Central memory CD8-positive, alpha-beta T cell (primary cell): ENCODE data around the gene KLC4.
A peak's percentile ranks its signal among the peaks of the same experiment; 100 is the strongest.
"Not testable (repeated sequence)": the region's sequence is repeated elsewhere in the genome, so short reads cannot be mapped to it uniquely, and the experiment has no call there.

Experiments used
- ATAC-seq: fragments of 150-1000 bp; cut with Tn5 transposase; replicated peaks from 2 replicates; pipeline ENCODE4 v1.10.0; 2022; ENCODE audit warnings: mild to moderate bottlenecking, moderate FRiP score, moderate number of reproducible peaks; ENCODE audit not compliant: poor library complexity, severe bottlenecking; ENCODE audit errors: extremely low read depth
- DNase-seq, 2 donors: peaks; one replicate each; pipeline ENCODE4 v3.0.0; 2021; ENCODE audit warnings: low spot score in 2 of 2
- H3K27ac Mint-ChIP-seq: one replicate; pipeline ENCODE4 v1.8.0; 2022; ENCODE audit warnings: low read depth, mild to moderate bottlenecking, moderate library complexity, mixed read lengths
- H3K27me3 Mint-ChIP-seq: one replicate; pipeline ENCODE4 v1.8.0; 2022; ENCODE audit warnings: mixed read lengths
- H3K36me3 Mint-ChIP-seq: one replicate; pipeline ENCODE4 v1.8.0; 2022; ENCODE audit warnings: mild to moderate bottlenecking, moderate library complexity, mixed read lengths; ENCODE audit not compliant: insufficient read depth
- H3K4me1 Mint-ChIP-seq: one replicate; pipeline ENCODE4 v1.8.0; 2022; ENCODE audit warnings: mixed read lengths
- H3K4me3 Mint-ChIP-seq: one replicate; pipeline ENCODE4 v1.8.0; 2022; ENCODE audit warnings: mild to moderate bottlenecking, moderate library complexity, mixed read lengths
- H3K9me3 Mint-ChIP-seq: one replicate; pipeline ENCODE4 v1.8.0; 2022; ENCODE audit warnings: mixed read lengths

Gene KLC4

DNA sequence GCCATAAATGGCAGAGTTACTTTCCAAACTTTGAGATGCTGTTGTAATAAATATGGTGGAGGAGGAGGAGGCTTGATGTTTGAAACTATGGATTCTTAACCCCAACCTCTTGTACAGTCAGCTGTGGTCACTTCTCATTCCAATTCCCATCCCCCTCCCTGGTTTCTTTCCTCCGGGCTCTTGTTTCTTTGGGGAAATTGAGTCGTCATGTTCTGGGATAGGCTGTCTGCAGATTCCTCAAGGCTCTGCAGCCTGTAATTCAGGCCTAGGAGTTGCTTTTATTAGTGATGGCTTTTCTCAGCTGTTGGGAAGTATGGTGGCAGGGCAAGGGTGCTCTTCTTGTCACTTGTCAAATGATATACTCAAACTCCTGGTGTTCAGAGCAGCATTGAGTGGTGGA, 19.3 kb downstream of the KLC4 start:
- H3K9me3 Mint-ChIP-seq = no peaks in the 10 kb centered on the region
- no peak overlapping the region for H3K27ac Mint-ChIP-seq
- peaks cover 23% of the 10 kb centered on the region for H3K27me3 Mint-ChIP-seq
- no peaks in the 10 kb centered on the region for H3K4me1 Mint-ChIP-seq
- no peak for ATAC-seq
- H3K4me3 Mint-ChIP-seq = no peak overlapping the region
- no peak for DNase-seq
- peaks cover 1% of the 10 kb centered on the region for H3K36me3 Mint-ChIP-seq

DNA sequence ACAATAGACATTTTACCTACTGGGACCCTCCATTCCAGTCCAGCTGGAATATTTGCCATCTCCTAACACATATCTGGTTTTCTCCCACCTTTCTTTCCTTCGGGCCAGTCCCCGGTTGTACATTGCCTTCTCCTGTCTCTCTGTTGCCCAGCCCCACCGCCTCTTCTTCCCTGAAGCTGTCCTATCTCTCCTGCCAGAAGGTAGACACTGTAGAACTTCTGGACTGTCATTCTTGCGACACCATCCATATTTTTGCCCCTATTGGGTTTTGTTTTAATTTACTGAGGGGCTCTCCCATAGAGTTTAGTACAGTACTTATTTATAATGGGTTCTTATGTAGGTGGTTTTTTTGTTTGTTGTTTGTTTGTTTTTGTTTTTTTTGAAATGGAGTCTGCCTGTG, 21.6 kb downstream of the KLC4 start:
- no peaks in the 10 kb centered on the region for H3K9me3 Mint-ChIP-seq
- no peak for DNase-seq
- peaks cover 1% of the 10 kb centered on the region for H3K36me3 Mint-ChIP-seq
- no peak overlapping the region for H3K4me3 Mint-ChIP-seq
- no peaks in the 10 kb centered on the region for H3K4me1 Mint-ChIP-seq
- no peak for ATAC-seq
- H3K27ac Mint-ChIP-seq = no peak overlapping the region
- peaks cover 29% of the 10 kb centered on the region for H3K27me3 Mint-ChIP-seq

DNA sequence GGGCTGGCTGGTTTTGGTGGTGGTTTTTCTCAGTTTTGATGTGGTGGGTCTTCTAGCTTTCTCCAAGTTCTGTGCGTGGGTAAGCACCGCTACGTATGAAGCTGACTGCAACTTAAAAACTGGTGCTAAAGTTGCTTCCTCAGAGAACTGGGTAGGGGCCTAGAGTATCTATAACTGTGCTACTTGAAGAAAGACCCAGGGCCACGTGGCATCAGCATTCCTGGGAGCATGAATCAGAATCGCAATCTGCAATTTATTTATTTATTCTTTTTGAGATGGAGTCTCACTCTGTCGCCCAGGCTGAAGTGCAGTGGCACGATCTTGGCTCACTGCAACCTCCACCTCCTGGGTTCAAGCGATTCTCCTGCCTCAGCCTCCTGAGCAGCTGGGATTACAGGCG, 22.5 kb downstream of the KLC4 start:
- not testable (repeated sequence) for H3K36me3 Mint-ChIP-seq, H3K9me3 Mint-ChIP-seq, H3K4me1 Mint-ChIP-seq, ATAC-seq, H3K4me3 Mint-ChIP-seq, H3K27ac Mint-ChIP-seq, DNase-seq
- H3K27me3 Mint-ChIP-seq = peaks cover 29% of the 10 kb centered on the region

DNA sequence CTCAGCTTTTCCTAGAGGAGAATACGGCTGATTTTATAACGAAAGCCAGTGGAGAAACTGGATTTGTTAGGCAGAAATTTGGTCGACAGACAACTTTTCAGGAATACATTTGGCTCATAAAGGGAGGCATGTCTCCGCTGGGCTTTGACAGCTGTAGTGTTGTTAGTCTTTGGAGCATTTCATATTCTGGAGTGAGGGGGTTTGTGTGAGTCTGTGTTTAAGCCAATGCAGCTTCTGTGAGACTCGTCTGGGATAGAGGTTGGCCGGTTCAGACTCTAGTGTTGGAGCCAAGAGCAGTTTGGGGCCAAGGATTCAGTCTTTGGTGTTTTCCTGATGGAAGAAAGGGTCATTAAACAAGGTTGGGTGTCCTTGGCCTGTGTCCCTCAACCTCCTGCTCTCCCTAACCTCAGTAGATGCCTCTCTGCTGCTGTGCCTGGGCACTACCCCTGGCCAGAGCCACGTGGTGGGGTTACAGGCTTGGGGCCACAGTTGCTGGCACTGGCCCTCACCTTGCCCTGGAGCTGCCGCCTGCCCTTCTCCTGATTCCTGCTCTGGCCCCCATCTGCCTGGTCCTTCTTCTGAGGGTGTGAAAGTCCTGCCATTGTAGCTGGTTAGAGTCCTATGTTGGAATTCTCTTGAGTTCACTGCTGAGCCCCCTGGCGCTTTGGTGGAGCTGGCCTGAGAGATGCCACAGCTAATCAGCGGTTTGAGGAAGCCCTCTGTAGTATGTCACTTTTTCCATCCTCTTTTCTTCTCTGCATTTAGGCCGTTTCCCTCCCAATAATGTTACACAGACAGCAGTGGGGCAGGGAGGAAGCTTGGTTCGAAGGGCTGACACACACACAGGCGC, 23.6 kb downstream of the KLC4 start:
- no peak overlapping the region for H3K4me3 Mint-ChIP-seq
- ATAC-seq (no peak), DNase-seq (no peak)
- peaks cover 21% of the 10 kb centered on the region for H3K27me3 Mint-ChIP-seq
- no peak overlapping the region for H3K27ac Mint-ChIP-seq
- peaks cover 1% of the 10 kb centered on the region for H3K36me3 Mint-ChIP-seq
- H3K9me3 Mint-ChIP-seq = no peaks in the 10 kb centered on the region
- no peaks in the 10 kb centered on the region for H3K4me1 Mint-ChIP-seq

DNA sequence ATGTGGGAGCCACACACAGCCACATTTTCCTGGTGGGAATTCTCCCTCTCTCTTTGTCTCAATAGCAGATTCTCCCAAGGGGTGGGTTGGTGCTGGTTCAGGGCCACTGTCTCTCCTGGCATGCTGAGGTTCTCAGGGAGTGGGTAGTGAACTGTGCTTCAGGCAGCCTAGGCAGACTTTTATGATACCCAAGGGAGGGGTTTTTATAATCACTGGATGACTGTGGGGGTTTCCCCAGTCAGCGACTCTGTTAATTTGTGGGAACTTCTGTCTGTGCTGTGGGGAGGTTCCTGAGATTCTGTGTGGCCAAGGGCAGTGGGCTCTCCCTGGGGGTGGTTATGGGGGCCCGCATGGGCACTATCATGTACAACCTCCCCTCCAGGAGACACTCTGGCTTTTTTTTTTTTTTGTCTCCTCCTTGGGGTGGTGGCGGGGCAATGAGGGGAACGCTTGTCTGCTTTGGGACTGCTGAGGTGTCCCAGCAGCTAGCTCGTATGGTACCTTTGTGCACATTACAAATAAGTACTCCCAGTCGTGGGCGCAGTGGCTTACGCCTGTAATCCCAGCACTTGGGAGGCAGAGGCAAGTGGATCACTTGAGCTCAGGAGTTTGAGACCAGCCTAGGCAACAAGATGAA, 26.7 kb downstream of the KLC4 start:
- ATAC-seq (no peak), DNase-seq (no peak)
- Mint-ChIP-seq H3K4me3 (no peak overlapping the region), H3K36me3 (no peaks in the 10 kb centered on the region), H3K9me3 (no peaks in the 10 kb centered on the region), H3K27ac (no peak overlapping the region), H3K27me3 (peaks cover 16% of the 10 kb centered on the region), H3K4me1 (no peaks in the 10 kb centered on the region)

DNA sequence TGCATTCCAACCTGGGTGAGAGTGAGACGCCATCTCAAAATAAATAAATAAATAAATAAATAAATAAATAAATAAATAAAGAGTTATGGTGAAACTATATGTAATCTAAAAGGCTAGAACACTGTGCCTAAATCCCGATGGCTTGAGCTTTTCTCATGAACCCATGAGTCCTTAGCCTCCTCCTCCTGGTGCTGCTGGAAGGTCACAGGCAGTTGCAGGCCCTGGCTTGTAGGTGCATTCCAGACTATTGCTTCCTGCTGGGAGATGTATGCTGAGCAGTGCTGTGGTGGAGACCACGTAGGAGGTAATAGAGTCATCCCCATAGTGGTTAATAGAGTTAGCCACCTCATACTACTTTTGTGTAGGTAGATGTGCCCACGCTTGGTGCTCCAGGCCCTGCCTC, 29.2 kb downstream of the KLC4 start:
- H3K27me3 Mint-ChIP-seq = peaks cover 7% of the 10 kb centered on the region
- no peak for ATAC-seq

DNA sequence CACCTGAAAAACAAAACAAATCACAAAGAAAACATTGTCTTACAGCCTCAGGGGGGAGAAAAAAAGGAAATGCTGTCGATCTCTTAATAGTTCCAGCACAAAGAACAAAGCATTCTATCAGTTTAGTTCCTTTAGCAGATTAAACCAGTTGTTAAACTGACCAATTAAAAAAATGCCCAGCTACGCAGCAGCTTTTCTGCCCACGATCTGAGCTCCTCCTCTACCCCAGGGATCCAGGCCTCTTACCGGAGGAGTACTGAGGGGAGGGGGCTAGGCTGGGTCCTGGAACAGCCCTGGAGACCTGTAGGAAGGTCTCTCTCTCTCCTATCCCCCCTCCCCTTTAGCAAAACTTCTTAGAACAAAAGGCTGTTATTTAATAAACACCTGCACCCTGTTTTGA, 30.0 kb downstream of the KLC4 start:
- ATAC-seq = no peak
- Mint-ChIP-seq H3K4me1 (peaks cover 11% of the 10 kb centered on the region), H3K36me3 (no peaks in the 10 kb centered on the region), H3K4me3 (no peak overlapping the region), H3K9me3 (no peaks in the 10 kb centered on the region), H3K27ac (no peak overlapping the region), H3K27me3 (no peaks in the 10 kb centered on the region)
- DNase-seq = no peak

More for the DNA sequence above, 29.2 kb downstream of the KLC4 start:
- Mint-ChIP-seq H3K4me3 (no peak overlapping the region), H3K4me1 (peaks cover 11% of the 10 kb centered on the region), H3K9me3 (no peaks in the 10 kb centered on the region), H3K27ac (no peak overlapping the region), H3K36me3 (no peaks in the 10 kb centered on the region)
- no peak for DNase-seq

DNA sequence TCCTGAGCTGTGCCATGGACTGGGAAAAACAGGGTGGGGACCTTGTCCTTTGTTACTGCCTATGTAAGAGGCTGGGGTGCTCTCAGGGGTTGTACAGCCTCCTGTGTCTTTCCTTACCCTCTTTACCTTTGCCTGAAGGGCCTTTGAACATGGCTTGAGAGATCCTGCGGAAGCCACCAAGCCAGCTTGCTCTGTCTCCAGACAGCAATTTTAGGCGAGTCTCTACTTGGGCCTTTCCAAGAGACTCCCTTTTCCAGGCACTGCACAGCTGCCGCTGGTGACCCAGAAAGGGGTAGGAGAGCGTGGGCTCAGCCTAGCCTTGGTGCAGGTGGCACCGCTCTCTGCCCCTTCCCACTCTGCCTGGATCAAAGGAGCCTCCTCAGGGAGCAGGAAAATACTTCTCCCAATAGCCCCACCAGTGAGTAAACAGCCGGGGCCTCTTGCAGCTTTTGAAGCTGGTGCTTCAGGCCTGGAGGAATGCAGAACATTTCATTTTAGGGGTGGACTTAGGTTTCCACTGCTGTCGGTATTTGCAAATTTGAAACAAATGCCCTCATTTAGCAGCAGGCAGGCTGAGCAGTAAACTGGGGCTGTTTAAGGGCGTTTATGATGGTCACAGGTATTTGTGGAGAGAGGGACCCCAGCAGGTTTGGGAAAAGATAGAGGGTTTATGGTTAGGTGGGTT, 30.6 kb downstream of the KLC4 start:
- ATAC-seq = no peak
- peaks cover 11% of the 10 kb centered on the region for H3K4me1 Mint-ChIP-seq

DNA sequence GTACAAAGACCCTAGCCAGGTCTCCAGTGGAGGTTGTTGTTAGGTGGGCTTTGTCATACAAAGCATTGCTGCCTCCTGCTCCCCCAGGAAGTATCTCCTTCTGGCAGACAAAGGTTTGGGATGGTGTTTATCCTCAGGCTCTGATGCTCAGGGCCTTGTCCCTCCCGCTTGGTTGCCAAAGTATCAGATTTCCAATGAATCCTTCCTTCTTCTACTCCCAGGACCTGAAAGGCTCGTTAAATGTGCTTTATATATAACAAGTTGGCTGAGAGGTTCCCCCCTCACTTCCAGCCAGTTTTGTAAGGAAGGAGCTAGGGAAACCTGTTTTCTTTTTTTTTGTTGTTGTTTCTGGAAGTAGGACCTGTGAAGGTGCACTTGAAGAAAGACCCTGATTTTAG, 31.1 kb downstream of the KLC4 start:
- H3K9me3 Mint-ChIP-seq = no peaks in the 10 kb centered on the region
- no peaks in the 10 kb centered on the region for H3K27me3 Mint-ChIP-seq
- ATAC-seq = no peak

More for the DNA sequence above, 30.6 kb downstream of the KLC4 start:
- Mint-ChIP-seq H3K27ac (no peak overlapping the region), H3K36me3 (no peaks in the 10 kb centered on the region), H3K27me3 (no peaks in the 10 kb centered on the region), H3K9me3 (no peaks in the 10 kb centered on the region), H3K4me3 (no peak overlapping the region)
- DNase-seq = no peak

DNA sequence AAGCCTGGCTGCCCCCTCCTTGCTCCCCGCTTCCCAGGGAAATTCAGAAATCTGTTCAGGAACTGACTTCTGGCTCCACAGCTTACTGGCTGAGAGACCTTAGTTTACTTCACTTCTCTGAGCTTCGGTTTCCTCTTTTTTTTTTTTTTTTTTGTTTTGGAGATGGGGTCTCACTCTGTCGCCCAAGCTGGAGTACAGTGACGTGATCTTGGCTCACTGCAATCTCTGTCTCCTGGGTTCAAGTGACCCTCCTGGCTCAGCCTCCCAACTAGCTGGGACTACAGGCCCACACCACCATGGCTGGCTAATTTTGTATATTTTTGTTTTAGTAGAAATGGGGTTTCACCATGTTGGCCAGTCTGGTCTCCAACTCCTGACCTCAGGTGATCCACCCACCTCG, 31.6 kb downstream of the KLC4 start:
- ATAC-seq = no peak
- no peak for DNase-seq
- Mint-ChIP-seq H3K36me3 (no peaks in the 10 kb centered on the region), H3K9me3 (no peaks in the 10 kb centered on the region), H3K27me3 (no peaks in the 10 kb centered on the region), H3K27ac (no peak overlapping the region), H3K4me1 (peaks cover 11% of the 10 kb centered on the region), H3K4me3 (no peak overlapping the region)

More for the DNA sequence above, 31.1 kb downstream of the KLC4 start:
- Mint-ChIP-seq H3K4me1 (peaks cover 11% of the 10 kb centered on the region), H3K27ac (no peak overlapping the region), H3K36me3 (no peaks in the 10 kb centered on the region), H3K4me3 (no peak overlapping the region)
- DNase-seq = no peak

DNA sequence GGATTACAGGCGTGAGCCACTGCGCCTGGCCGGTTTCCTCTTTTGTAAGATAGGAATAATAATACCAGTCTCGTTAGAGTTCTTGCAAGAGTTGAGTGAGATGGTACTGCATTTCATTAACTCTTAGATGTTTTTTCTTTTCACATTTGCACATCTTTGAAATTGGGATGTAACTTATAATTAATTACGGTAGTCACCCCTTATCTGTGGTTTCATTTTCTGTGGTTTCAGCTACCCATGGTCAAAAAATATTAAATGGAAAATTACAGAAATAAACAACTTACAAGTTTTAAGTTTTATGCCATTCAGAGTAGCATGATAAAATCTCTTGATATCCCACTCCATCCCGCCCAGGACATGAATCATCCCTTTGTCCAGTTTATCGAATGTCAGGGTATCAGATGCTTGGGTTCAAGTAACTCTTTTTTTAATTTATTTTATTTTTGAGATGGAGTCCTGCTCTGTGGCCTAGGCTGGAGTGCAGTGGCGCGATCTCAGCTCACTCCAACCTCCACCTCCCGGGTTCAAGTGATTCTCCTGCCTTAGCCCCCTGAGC, 32.1 kb downstream of the KLC4 start:
- Mint-ChIP-seq H3K36me3 (no peaks in the 10 kb centered on the region), H3K27ac (no peak overlapping the region), H3K27me3 (no peaks in the 10 kb centered on the region), H3K9me3 (no peaks in the 10 kb centered on the region), H3K4me3 (no peak overlapping the region), H3K4me1 (peaks cover 11% of the 10 kb centered on the region)
- DNase-seq (no peak), ATAC-seq (no peak)

DNA sequence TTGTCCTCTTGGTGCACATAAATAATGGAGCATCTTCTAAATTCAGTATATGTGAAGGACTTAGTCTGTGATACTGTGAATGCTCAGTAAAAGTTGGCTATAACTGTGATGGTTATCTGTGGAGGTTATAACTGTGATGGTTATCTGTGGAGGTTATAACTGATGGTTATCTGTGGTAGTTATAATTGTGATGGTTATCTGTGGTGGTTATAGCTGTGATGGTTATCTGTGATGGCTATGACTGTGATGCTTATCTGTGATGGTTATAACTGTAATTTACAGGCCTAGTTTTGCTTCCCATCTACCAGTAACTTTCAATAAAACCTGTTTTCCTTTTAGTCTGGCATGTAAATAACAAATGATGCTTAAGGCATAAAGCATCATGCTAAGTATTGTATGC, 33.2 kb downstream of the KLC4 start:
- Mint-ChIP-seq H3K36me3 (no peaks in the 10 kb centered on the region), H3K4me3 (peak overlapping the region; percentile 16), H3K27me3 (no peaks in the 10 kb centered on the region), H3K9me3 (no peaks in the 10 kb centered on the region), H3K27ac (no peak overlapping the region), H3K4me1 (peaks cover 11% of the 10 kb centered on the region)
- ATAC-seq = no peak
- DNase-seq = no peak
